ENCODE results near the gene SYCN. TPM values are rescaled to one million over a fixed set of nuclear protein-coding genes. Genes with fewer than 3 reads are reported as not detected.
"Not testable (repeated sequence)": the region's sequence is repeated elsewhere in the genome, so short reads cannot be mapped to it uniquely, and the experiment has no call there.

The SYCN gene
- total and polyA plus RNA-seq, 5 donors from 2014 or later, result not detected

GRCh38 chr19:39218230-39219007, 14.4 kb upstream of the SYCN start:
- no peak overlapping the region for H3K4me3 ChIP-seq (ENCODE audit: low read depth, low read length)
- DNase-seq, result no peak
- H3K4me1 Mint-ChIP-seq, result no peaks in the 10 kb centered on the region
- peaks cover 0 to 1% (median 0%) of the 10 kb centered on the region in 7 donors for H3K9me3 Mint-ChIP-seq
- H3K27me3 ChIP-seq (ENCODE audit: control insufficient read depth, insufficient read depth, low read length), result peaks cover 2% of the 10 kb centered on the region
- no peak for ATAC-seq (ENCODE audit: low read depth in 2 of 2)
- peaks cover 5% of the 10 kb centered on the region for H3K36me3 Mint-ChIP-seq
- H3K27ac ChIP-seq (ENCODE audit: insufficient read depth, low read length, poor library complexity, severe bottlenecking), result no peak overlapping the region
- H3K36me3 ChIP-seq (ENCODE audit: control insufficient read depth, insufficient read depth, low read length), result no peaks in the 10 kb centered on the region
- H3K4me1 ChIP-seq (ENCODE audit: control insufficient read depth, insufficient read depth, low read length, poor library complexity, severe bottlenecking), result no peaks in the 10 kb centered on the region
- no peak overlapping the region for H3K4me3 Mint-ChIP-seq
- peaks cover 19% of the 10 kb centered on the region for H3K27me3 Mint-ChIP-seq
- no peaks in the 10 kb centered on the region for H3K9me3 ChIP-seq (ENCODE audit: control insufficient read depth in 2 of 2, low read length in 2 of 2)
- no peak overlapping the region for H3K27ac Mint-ChIP-seq

- peaks cover 0 to 1% (median 0%) of the 10 kb centered on the region in 7 donors for H3K9me3 Mint-ChIP-seq
- H3K36me3 Mint-ChIP-seq, result peaks cover 5% of the 10 kb centered on the region
- Histone ChIP-seq H3K27ac (ENCODE audit: insufficient read depth, low read length, poor library complexity, severe bottlenecking) (no peak overlapping the region), H3K4me3 (ENCODE audit: low read depth, low read length) (no peak overlapping the region), H3K9me3 (ENCODE audit: control insufficient read depth in 2 of 2, low read length in 2 of 2) (no peaks in the 10 kb centered on the region), H3K36me3 (ENCODE audit: control insufficient read depth, insufficient read depth, low read length) (no peaks in the 10 kb centered on the region), H3K27me3 (ENCODE audit: control insufficient read depth, insufficient read depth, low read length) (peaks cover 2% of the 10 kb centered on the region), H3K4me1 (ENCODE audit: control insufficient read depth, insufficient read depth, low read length, poor library complexity, severe bottlenecking) (no peaks in the 10 kb centered on the region)
- H3K4me3 Mint-ChIP-seq, result no peak overlapping the region
- H3K27ac Mint-ChIP-seq, result no peak overlapping the region
- no peak for DNase-seq
- H3K27me3 Mint-ChIP-seq, result peaks cover 16% of the 10 kb centered on the region
- no peaks in the 10 kb centered on the region for H3K4me1 Mint-ChIP-seq
- ATAC-seq (ENCODE audit: low read depth in 2 of 2), result no peak
Measured at GRCh38 chr19:39217094-39217493, 13.0 kb upstream of the SYCN start.

DNA sequence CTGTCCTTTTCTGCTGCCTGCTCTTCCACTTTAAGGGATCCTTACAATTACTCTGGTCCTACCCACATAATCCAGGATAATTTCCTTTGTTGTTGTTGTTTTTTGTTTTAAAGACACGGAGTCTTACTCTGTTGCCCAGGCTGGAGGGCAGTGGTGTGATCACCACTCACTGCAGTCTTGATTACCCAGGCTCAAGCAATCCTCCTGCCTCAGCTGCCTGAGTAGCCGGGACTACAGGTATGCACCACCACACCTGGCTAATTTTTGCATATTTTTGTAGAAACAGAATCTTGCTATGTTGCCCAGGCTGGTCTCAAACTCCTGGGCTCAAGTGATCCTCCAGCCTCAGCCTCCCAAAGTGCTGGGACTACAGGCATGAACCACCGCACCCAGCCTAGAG, 11.3 kb upstream of the SYCN start:
- ATAC-seq (ENCODE audit: low read depth in 2 of 2); H3K9me3 ChIP-seq (ENCODE audit: control insufficient read depth in 2 of 2, low read length in 2 of 2); H3K4me1 ChIP-seq (ENCODE audit: control insufficient read depth, insufficient read depth, low read length, poor library complexity, severe bottlenecking); H3K4me1 Mint-ChIP-seq; H3K27ac Mint-ChIP-seq; H3K27ac ChIP-seq (ENCODE audit: insufficient read depth, low read length, poor library complexity, severe bottlenecking); H3K4me3 Mint-ChIP-seq; H3K36me3 ChIP-seq (ENCODE audit: control insufficient read depth, insufficient read depth, low read length); DNase-seq; H3K4me3 ChIP-seq (ENCODE audit: low read depth, low read length); H3K27me3 ChIP-seq (ENCODE audit: control insufficient read depth, insufficient read depth, low read length); H3K9me3 Mint-ChIP-seq; H3K36me3 Mint-ChIP-seq: not testable (repeated sequence)
- H3K27me3 Mint-ChIP-seq, result peaks cover 12% of the 10 kb centered on the region

DNA sequence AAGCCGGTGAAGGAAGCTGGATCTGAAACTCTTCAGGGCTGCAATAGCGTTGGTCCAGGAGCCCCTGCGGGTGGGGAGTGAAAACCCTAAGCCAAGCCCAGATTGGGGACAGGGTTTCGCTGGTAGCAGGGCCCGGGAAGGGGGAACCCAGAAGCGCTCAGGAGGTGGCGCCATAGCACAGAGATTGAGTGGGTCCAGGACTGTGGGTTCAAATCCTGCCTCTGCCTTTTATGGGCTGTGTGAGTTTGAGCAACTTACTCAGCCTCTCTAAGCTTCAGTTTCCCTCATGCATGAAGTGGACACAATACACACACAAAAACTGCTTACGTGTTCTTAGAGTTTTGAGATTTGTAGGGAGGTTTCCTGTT, 8.3 kb upstream of the SYCN start:
- Mint-ChIP-seq H3K4me1 (no peaks in the 10 kb centered on the region), H3K4me3 (no peak overlapping the region), H3K27ac (no peak overlapping the region), H3K9me3 (peaks cover 0 to 1% (median 0%) of the 10 kb centered on the region in 7 donors), H3K27me3 (peaks cover 16% of the 10 kb centered on the region), H3K36me3 (peaks cover 5% of the 10 kb centered on the region)
- no peaks in the 10 kb centered on the region for H3K36me3 ChIP-seq (ENCODE audit: control insufficient read depth, insufficient read depth, low read length)
- peak; percentile 9 to 63 (median 46) for DNase-seq
- peak; percentile 73 to 81 for ATAC-seq (ENCODE audit: low read depth in 2 of 2)
- H3K27me3 ChIP-seq (ENCODE audit: control insufficient read depth, insufficient read depth, low read length), result no peaks in the 10 kb centered on the region
- H3K4me1 ChIP-seq (ENCODE audit: control insufficient read depth, insufficient read depth, low read length, poor library complexity, severe bottlenecking), result no peaks in the 10 kb centered on the region
- H3K4me3 ChIP-seq (ENCODE audit: low read depth, low read length), result no peak overlapping the region
- no peaks in the 10 kb centered on the region for H3K9me3 ChIP-seq (ENCODE audit: control insufficient read depth in 2 of 2, low read length in 2 of 2)
- H3K27ac ChIP-seq (ENCODE audit: insufficient read depth, low read length, poor library complexity, severe bottlenecking), result no peak overlapping the region

DNA sequence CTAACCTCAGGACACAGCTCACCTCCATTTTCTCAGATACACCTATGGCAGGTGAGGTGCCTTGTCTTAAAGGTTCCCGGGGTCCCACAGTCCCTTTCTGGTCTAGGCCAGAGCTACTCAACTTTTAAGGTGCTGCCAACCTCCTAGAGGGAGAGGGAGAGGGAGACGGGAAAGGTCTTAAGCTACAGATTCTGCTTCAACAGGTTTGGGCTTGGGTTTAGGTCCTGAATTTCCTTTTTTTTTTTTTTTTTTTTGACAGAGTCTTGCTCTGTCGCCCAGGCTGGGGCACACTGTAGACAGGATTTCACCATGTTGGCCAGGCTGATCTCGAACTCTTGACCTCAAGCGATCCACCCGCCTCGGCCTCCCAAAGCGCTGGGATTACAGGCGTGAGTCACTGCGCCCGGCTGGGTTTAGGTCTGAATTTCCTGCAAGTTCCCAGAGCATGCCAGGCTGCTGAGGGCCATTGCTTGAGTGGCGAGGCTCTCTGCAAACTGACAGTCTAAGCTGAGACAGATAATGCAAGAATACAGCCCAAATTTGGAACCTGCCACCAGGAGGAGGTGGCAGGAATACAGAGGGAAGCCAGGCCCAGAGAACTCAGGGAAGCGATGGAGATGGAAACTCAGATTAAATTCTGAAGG, 7.8 kb upstream of the SYCN start:
- Histone ChIP-seq H3K27me3 (ENCODE audit: control insufficient read depth, insufficient read depth, low read length) (no peaks in the 10 kb centered on the region), H3K9me3 (ENCODE audit: control insufficient read depth in 2 of 2, low read length in 2 of 2) (no peaks in the 10 kb centered on the region), H3K4me1 (ENCODE audit: control insufficient read depth, insufficient read depth, low read length, poor library complexity, severe bottlenecking) (no peaks in the 10 kb centered on the region), H3K27ac (ENCODE audit: insufficient read depth, low read length, poor library complexity, severe bottlenecking) (no peak overlapping the region), H3K4me3 (ENCODE audit: low read depth, low read length) (no peak overlapping the region), H3K36me3 (ENCODE audit: control insufficient read depth, insufficient read depth, low read length) (no peaks in the 10 kb centered on the region)
- Mint-ChIP-seq H3K4me3 (no peak overlapping the region), H3K27ac (no peak overlapping the region), H3K36me3 (peaks cover under 1% of the 10 kb centered on the region), H3K9me3 (no peaks in the 10 kb centered on the region), H3K27me3 (peaks cover 11% of the 10 kb centered on the region), H3K4me1 (no peaks in the 10 kb centered on the region)
- DNase-seq, result no peak
- no peak for ATAC-seq (ENCODE audit: low read depth in 2 of 2)

DNA sequence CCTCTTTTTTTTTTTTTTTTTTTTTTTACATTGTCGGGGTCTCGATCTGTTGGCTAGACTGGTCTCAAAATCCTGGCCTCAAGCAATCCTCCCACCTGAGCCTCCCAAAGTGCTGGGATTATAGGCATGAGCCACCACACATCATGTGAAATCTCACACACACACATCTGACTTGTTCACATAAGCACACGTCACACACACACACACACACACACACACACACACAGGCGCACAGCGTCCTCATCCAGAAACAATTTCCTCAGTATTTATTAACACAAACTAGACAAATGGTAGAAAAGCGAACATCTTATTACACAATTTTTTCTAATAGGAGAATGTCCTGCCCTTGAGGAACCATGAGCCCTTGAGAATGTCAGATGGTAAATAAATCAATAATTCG, 5.1 kb upstream of the SYCN start:
- Mint-ChIP-seq H3K27me3 (peaks cover 19% of the 10 kb centered on the region), H3K9me3 (no peaks in the 10 kb centered on the region), H3K36me3 (no peaks in the 10 kb centered on the region), H3K4me3 (no peak overlapping the region), H3K27ac (no peak overlapping the region), H3K4me1 (no peaks in the 10 kb centered on the region)
- DNase-seq (no peak), ATAC-seq (ENCODE audit: low read depth in 2 of 2) (no peak)
- no peaks in the 10 kb centered on the region for H3K36me3 ChIP-seq (ENCODE audit: control insufficient read depth, insufficient read depth, low read length)
- H3K4me3 ChIP-seq (ENCODE audit: low read depth, low read length), result no peak overlapping the region
- H3K27me3 ChIP-seq (ENCODE audit: control insufficient read depth, insufficient read depth, low read length), result no peaks in the 10 kb centered on the region
- no peaks in the 10 kb centered on the region for H3K4me1 ChIP-seq (ENCODE audit: control insufficient read depth, insufficient read depth, low read length, poor library complexity, severe bottlenecking)
- no peak overlapping the region for H3K27ac ChIP-seq (ENCODE audit: insufficient read depth, low read length, poor library complexity, severe bottlenecking)
- H3K9me3 ChIP-seq (ENCODE audit: control insufficient read depth in 2 of 2, low read length in 2 of 2), result no peaks in the 10 kb centered on the region

DNA sequence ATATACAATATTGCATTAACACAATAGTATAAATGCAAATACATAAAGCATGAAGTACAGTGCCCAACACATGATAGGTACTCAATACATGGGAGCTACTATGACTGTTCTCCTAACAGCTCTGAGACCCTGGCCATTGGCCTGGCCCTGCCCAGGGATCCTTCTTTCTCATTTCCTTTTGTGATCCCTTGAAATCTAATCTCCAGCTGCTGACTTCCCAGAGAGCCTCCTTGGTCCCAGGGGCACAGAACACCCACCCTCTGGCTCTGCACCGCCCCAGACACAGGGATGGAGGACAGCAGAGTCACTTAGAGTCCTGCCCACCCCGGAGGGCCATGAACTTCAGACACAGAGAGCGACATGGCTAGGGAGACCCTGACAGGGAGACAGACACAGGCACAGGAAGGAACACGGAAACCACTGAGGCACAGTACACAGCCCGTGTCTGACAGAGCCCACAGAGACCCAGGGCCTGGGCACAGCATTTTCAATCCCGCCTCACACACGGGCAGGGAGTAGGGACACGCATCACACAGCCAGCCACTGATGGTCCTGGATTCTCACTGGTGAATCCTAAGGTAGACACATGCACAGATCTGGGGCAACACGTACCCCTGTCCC, 4.2 kb upstream of the SYCN start:
- H3K36me3 Mint-ChIP-seq, result no peaks in the 10 kb centered on the region
- H3K4me3 Mint-ChIP-seq, result no peak overlapping the region
- no peaks in the 10 kb centered on the region for H3K9me3 Mint-ChIP-seq
- ATAC-seq (ENCODE audit: low read depth in 2 of 2) (no peak), DNase-seq (no peak)
- H3K27ac Mint-ChIP-seq, result peak overlapping the region in 2 of 3 donors; percentile 5 to 46
- no peak overlapping the region for H3K4me3 ChIP-seq (ENCODE audit: low read depth, low read length)
- no peaks in the 10 kb centered on the region for H3K9me3 ChIP-seq (ENCODE audit: control insufficient read depth in 2 of 2, low read length in 2 of 2)
- no peaks in the 10 kb centered on the region for H3K4me1 ChIP-seq (ENCODE audit: control insufficient read depth, insufficient read depth, low read length, poor library complexity, severe bottlenecking)
- H3K36me3 ChIP-seq (ENCODE audit: control insufficient read depth, insufficient read depth, low read length), result no peaks in the 10 kb centered on the region
- peaks cover 1% of the 10 kb centered on the region for H3K27me3 ChIP-seq (ENCODE audit: control insufficient read depth, insufficient read depth, low read length)
- H3K27me3 Mint-ChIP-seq, result peaks cover 19% of the 10 kb centered on the region
- H3K4me1 Mint-ChIP-seq, result no peaks in the 10 kb centered on the region
- H3K27ac ChIP-seq (ENCODE audit: insufficient read depth, low read length, poor library complexity, severe bottlenecking), result no peak overlapping the region
